ENCODE data around the gene CALN1.

GRCh38 chr7:72182036-72182435, 230.1 kb downstream of the CALN1 start:
- no peak for TF ChIP-seq ZNF274 (IDR thresholded peaks at IDR 0.05; ENCODE audit: low read depth, low read length)
- TF ChIP-seq SUZ12 (IDR thresholded peaks at IDR 0.05; ENCODE audit: extremely low read depth, insufficient read depth, insufficient read length) = no peak
